Measurements from ENCODE around the gene ANGPTL2. TPM values are rescaled to one million over a fixed set of nuclear protein-coding genes. Genes with fewer than 3 reads are reported as not detected.

ANGPTL2 gene
- total RNA-seq, 2 donors from 2014 or later, result 2.7 to 15.1 TPM

DNA sequence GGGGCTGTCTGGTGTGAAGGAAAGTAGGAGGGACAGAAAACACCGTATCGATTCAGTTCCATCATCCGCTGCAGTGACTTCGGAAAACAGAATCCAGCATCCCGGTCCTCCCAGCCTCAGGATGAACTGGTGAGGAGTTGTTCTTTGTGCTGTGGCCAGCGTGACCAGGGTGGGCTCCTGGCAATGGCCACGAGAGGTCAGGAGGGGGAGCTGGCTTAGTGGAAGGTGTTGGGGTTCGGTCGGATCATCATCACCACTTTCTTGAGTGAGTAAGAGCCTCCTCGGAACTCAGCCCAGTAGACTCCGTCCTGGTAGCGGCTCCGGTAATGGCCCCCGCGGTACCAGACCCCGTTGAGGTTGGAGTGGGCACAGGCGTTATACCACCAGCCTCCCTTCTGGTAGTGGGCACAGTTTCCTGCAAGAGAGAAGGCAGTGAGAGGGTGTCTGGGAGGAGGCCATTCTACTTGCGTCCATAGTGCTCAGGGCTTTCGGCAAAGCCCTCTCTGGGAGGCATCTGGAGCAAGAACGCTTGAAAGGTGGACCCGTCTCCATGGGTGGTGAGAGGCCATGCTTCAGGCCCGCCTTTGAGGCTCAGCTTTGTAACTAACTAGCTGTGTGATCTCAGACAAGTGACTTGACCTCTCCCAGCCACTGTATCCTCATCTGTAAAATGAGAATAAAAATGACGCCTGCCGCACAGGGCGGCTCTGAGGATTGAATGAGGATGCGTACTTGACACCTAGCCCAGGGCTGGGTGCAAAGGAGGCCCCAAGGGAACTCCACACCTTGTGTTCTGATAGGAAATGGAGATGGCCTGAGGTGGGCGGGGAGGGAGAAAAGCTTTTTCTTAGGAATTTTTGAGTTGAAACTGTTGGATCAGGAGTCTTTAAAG, 33.5 kb downstream of the ANGPTL2 start:
- Histone ChIP-seq H3K27ac (no peak overlapping the region), H3K9ac (ENCODE audit: low read depth in 2 of 2, low read length in 2 of 2) (no peak overlapping the region), H3K4me3 (no peak overlapping the region), H3K4me1 (no peaks in the 10 kb centered on the region), H3K36me3 (no peaks in the 10 kb centered on the region), H3K27me3 (no peaks in the 10 kb centered on the region), H3K9me3 (no peaks in the 10 kb centered on the region)
- TF ChIP-seq, protein P1, sequence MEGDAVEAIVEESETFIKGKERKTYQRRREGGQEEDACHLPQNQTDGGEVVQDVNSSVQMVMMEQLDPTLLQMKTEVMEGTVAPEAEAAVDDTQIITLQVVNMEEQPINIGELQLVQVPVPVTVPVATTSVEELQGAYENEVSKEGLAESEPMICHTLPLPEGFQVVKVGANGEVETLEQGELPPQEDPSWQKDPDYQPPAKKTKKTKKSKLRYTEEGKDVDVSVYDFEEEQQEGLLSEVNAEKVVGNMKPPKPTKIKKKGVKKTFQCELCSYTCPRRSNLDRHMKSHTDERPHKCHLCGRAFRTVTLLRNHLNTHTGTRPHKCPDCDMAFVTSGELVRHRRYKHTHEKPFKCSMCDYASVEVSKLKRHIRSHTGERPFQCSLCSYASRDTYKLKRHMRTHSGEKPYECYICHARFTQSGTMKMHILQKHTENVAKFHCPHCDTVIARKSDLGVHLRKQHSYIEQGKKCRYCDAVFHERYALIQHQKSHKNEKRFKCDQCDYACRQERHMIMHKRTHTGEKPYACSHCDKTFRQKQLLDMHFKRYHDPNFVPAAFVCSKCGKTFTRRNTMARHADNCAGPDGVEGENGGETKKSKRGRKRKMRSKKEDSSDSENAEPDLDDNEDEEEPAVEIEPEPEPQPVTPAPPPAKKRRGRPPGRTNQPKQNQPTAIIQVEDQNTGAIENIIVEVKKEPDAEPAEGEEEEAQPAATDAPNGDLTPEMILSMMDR (IDR thresholded peaks at IDR 0.05), result no peak
- no peak for DNase-seq
- intact Hi-C loops (cut with DNase I), result no loop called here

- H3K36me3 ChIP-seq, result no peaks in the 10 kb centered on the region
- no peaks in the 10 kb centered on the region for H3K4me1 ChIP-seq
- H3K9ac ChIP-seq (ENCODE audit: low read depth in 2 of 2, low read length in 2 of 2), result no peak overlapping the region
- TF ChIP-seq, protein P1 (IDR thresholded peaks at IDR 0.05), result no peak
- no peak overlapping the region for H3K27ac ChIP-seq
- no peak for DNase-seq
- H3K9me3 ChIP-seq, result no peaks in the 10 kb centered on the region
- no peak overlapping the region for H3K4me3 ChIP-seq
- no peaks in the 10 kb centered on the region for H3K27me3 ChIP-seq
- intact Hi-C loops (cut with DNase I), result no loop called here
Measured at GRCh38 chr9:127087836-127088235, 34.6 kb downstream of the ANGPTL2 start.

- intact Hi-C loops (cut with DNase I), result no loop called here
- no peak for DNase-seq
- H3K36me3 ChIP-seq, result no peaks in the 10 kb centered on the region
- no peak overlapping the region for H3K27ac ChIP-seq
- TF ChIP-seq, protein P1 (IDR thresholded peaks at IDR 0.05), result no peak
- no peak overlapping the region for H3K4me3 ChIP-seq
- no peaks in the 10 kb centered on the region for H3K9me3 ChIP-seq
- H3K4me1 ChIP-seq, result no peaks in the 10 kb centered on the region
- H3K27me3 ChIP-seq, result no peaks in the 10 kb centered on the region
- no peak overlapping the region for H3K9ac ChIP-seq (ENCODE audit: low read depth in 2 of 2, low read length in 2 of 2)
Measured at GRCh38 chr9:127087411-127087810, 35.0 kb downstream of the ANGPTL2 start.

DNA sequence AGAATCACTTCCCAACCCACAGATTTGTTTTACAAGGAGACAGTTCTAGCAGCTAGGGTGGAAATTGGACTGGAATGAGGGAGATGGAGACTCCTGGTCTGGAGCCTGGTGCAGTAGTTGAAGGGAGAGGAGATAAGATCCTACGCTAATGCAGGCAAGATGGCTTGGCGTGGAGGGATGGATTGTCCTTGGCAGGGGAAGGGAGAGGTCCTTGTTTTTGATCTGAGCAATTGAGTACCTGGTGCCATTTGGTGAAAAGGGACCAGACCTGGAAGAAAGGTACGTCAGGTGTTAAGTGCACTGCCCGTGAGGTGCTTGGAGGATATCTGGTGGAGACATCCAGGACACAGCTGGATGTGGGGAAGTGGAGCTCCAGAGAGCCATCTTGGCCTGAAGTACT, 35.7 kb downstream of the ANGPTL2 start:
- no peaks in the 10 kb centered on the region for H3K36me3 ChIP-seq
- intact Hi-C loops (cut with DNase I), result no loop called here
- H3K4me1 ChIP-seq, result no peaks in the 10 kb centered on the region
- H3K9ac ChIP-seq (ENCODE audit: low read depth in 2 of 2, low read length in 2 of 2), result no peak overlapping the region
- H3K27ac ChIP-seq, result no peak overlapping the region
- no peaks in the 10 kb centered on the region for H3K9me3 ChIP-seq
- no peak overlapping the region for H3K4me3 ChIP-seq
- TF ChIP-seq, protein P1 (IDR thresholded peaks at IDR 0.05), result no peak
- DNase-seq, result no peak
- H3K27me3 ChIP-seq, result no peaks in the 10 kb centered on the region

DNA sequence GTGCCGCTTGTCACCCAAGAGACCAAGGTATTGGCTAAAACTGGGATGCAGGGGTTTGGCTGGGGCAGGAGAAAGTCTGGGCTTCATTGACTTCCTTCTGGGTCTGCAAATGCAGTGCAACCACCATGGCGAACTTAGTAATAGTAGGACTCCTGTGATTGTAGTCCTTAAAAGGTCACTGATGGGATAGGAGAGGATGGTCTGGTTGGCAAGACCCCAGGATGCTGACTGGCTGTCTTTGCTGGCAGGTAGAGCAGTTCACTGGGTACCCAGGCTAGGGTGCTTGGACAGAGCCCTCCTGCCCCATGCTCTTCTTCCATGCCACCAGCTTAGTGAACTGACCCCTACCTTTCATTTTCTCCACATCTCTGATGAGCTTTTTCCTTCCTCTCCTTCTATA, 37.2 kb downstream of the ANGPTL2 start:
- intact Hi-C loops (cut with DNase I), result no loop called here

More for the DNA sequence above, 37.2 kb downstream of the ANGPTL2 start:
- Histone ChIP-seq H3K4me1 (no peaks in the 10 kb centered on the region), H3K36me3 (no peaks in the 10 kb centered on the region), H3K27ac (no peak overlapping the region), H3K9ac (ENCODE audit: low read depth in 2 of 2, low read length in 2 of 2) (no peak overlapping the region), H3K4me3 (no peak overlapping the region), H3K27me3 (no peaks in the 10 kb centered on the region), H3K9me3 (no peaks in the 10 kb centered on the region)
- TF ChIP-seq, protein P1 (IDR thresholded peaks at IDR 0.05), result no peak
- no peak for DNase-seq

Measured in colonic mucosa (tissue), 4 donors.